ENCODE data around the gene FAM210B. TPM values are rescaled to one million over a fixed set of nuclear protein-coding genes. Genes with fewer than 3 reads are reported as not detected.

Gene FAM210B
- total RNA-seq, 1 experiment from 2014 or later: 37.9 TPM

GRCh38 chr20:56369179-56369578, 10.4 kb downstream of the FAM210B start:
- Histone ChIP-seq H3K9me2 (replicated peaks; ENCODE audit: low read length) (no peaks in the 10 kb centered on the region), H3K36me3 (ENCODE audit: low read depth, low read length) (peaks cover 54% of the 10 kb centered on the region), H3K9ac (ENCODE audit: low read length) (no peak overlapping the region), H4K20me1 (ENCODE audit: low read length) (peaks cover 24% of the 10 kb centered on the region), H3K4me2 (ENCODE audit: low read length) (no peak overlapping the region), H3K4me3 (ENCODE audit: low read length) (no peak overlapping the region), H2AFZ (ENCODE audit: low read length) (no peak overlapping the region), H3K4me1 (ENCODE audit: insufficient read depth, low read length) (peaks cover 6% of the 10 kb centered on the region), H3K27me3 (ENCODE audit: low read length) (no peaks in the 10 kb centered on the region), H3K9me3 (ENCODE audit: low read length) (no peaks in the 10 kb centered on the region), H3K79me2 (ENCODE audit: low read length) (peaks cover 28% of the 10 kb centered on the region), H3F3A (ENCODE audit: low read length, unreplicated experiment) (no peaks in the 10 kb centered on the region), H3K27ac (ENCODE audit: low read length) (no peak overlapping the region)
- intact Hi-C loops (cut with micrococcal nuclease): no loop called here
- ChIA-PET CTCF (no interaction called here), POLR2A (ENCODE audit: unreplicated experiment) (no interaction called here)
- TF ChIP-seq EZH2phosphoT487 (IDR thresholded peaks at IDR 0.05; ENCODE audit: borderline replicate concordance, low read length) (no peak), CTCF (conservative IDR thresholded peaks at IDR 0.05; ENCODE audit: low read depth, low read length) (no peak), EZH2 (IDR thresholded peaks at IDR 0.05; ENCODE audit: low read length, unreplicated experiment) (no peak)
- no peak for DNase-seq
- no TSS peak for BruUV-seq (replicated peaks)
- no peak for ATAC-seq

GRCh38 chr20:56371977-56372376, 13.2 kb downstream of the FAM210B start:
- Histone ChIP-seq H4K20me1 (ENCODE audit: low read length) (peaks cover 33% of the 10 kb centered on the region), H3K4me2 (ENCODE audit: low read length) (no peak overlapping the region), H3K36me3 (ENCODE audit: low read depth, low read length) (peaks cover 77% of the 10 kb centered on the region), H3K4me3 (ENCODE audit: low read length) (no peak overlapping the region), H3K27ac (ENCODE audit: low read length) (no peak overlapping the region), H3K9me2 (replicated peaks; ENCODE audit: low read length) (no peaks in the 10 kb centered on the region), H3K9me3 (ENCODE audit: low read length) (no peaks in the 10 kb centered on the region), H3F3A (ENCODE audit: low read length, unreplicated experiment) (no peaks in the 10 kb centered on the region), H3K9ac (ENCODE audit: low read length) (no peak overlapping the region), H3K4me1 (ENCODE audit: insufficient read depth, low read length) (peaks cover 13% of the 10 kb centered on the region), H3K27me3 (ENCODE audit: low read length) (no peaks in the 10 kb centered on the region), H3K79me2 (ENCODE audit: low read length) (peaks cover 55% of the 10 kb centered on the region), H2AFZ (ENCODE audit: low read length) (no peak overlapping the region)
- TF ChIP-seq EZH2 (IDR thresholded peaks at IDR 0.05; ENCODE audit: low read length, unreplicated experiment) (no peak), EZH2phosphoT487 (IDR thresholded peaks at IDR 0.05; ENCODE audit: borderline replicate concordance, low read length) (no peak), CTCF (conservative IDR thresholded peaks at IDR 0.05; ENCODE audit: low read depth, low read length) (no peak)
- intact Hi-C loops (cut with micrococcal nuclease): no loop called here
- ATAC-seq (no peak), DNase-seq (no peak)
- BruUV-seq (replicated peaks): no TSS peak
- ChIA-PET POLR2A (ENCODE audit: unreplicated experiment) (no interaction called here), CTCF (no interaction called here)

GRCh38 chr20:56372850-56373249, 14.1 kb downstream of the FAM210B start:
- Histone ChIP-seq H3K4me2 (ENCODE audit: low read length) (no peak overlapping the region), H2AFZ (ENCODE audit: low read length) (no peak overlapping the region), H3K27ac (ENCODE audit: low read length) (no peak overlapping the region), H3K27me3 (ENCODE audit: low read length) (no peaks in the 10 kb centered on the region), H3K9me2 (replicated peaks; ENCODE audit: low read length) (no peaks in the 10 kb centered on the region), H3K4me1 (ENCODE audit: insufficient read depth, low read length) (peaks cover 13% of the 10 kb centered on the region), H3K9ac (ENCODE audit: low read length) (no peak overlapping the region), H3K79me2 (ENCODE audit: low read length) (peaks cover 63% of the 10 kb centered on the region), H4K20me1 (ENCODE audit: low read length) (peaks cover 33% of the 10 kb centered on the region), H3K9me3 (ENCODE audit: low read length) (no peaks in the 10 kb centered on the region), H3F3A (ENCODE audit: low read length, unreplicated experiment) (no peaks in the 10 kb centered on the region), H3K4me3 (ENCODE audit: low read length) (no peak overlapping the region), H3K36me3 (ENCODE audit: low read depth, low read length) (peaks cover 83% of the 10 kb centered on the region)
- ChIA-PET CTCF (no interaction called here), POLR2A (ENCODE audit: unreplicated experiment) (no interaction called here)
- TF ChIP-seq CTCF (conservative IDR thresholded peaks at IDR 0.05; ENCODE audit: low read depth, low read length) (no peak), EZH2phosphoT487 (IDR thresholded peaks at IDR 0.05; ENCODE audit: borderline replicate concordance, low read length) (no peak), EZH2 (IDR thresholded peaks at IDR 0.05; ENCODE audit: low read length, unreplicated experiment) (no peak)
- intact Hi-C loops (cut with micrococcal nuclease): no loop called here
- no peak for ATAC-seq
- no TSS peak for BruUV-seq (replicated peaks)
- no peak for DNase-seq
